Embryonic facial prominence (tissue), 1 donor: ENCODE results near the gene MAK.
"Not testable (repeated sequence)": the region's sequence is repeated elsewhere in the genome, so short reads cannot be mapped to it uniquely, and the experiment has no call there.

Experiments used
- DNase-seq: peaks from one replicate; pipeline ENCODE4 v3.0.0-alpha.2; 2016; ENCODE audit errors: extremely low spot score

MAK gene

GRCh38 chr6:10725044-10725443, 113.3 kb downstream of the MAK start:
- DNase-seq: no peak

- no peak for DNase-seq
Measured at GRCh38 chr6:10723567-10723881, 114.8 kb downstream of the MAK start.

GRCh38 chr6:10722820-10723566, 115.3 kb downstream of the MAK start, which contains the start of gene TMEM14C:
Gene TMEM14C, plus strand, starts transcription at chr6:10723070. Its CDS starts 1,544 bp downstream, at chr6:10724614.
- DNase-seq: peak; percentile 93

- peak; percentile 40 for DNase-seq
Measured at GRCh38 chr6:10722570-10722819, 115.8 kb downstream of the MAK start.

- no peak for DNase-seq
Measured at GRCh38 chr6:10721850-10722569, 116.3 kb downstream of the MAK start.

GRCh38 chr6:10720960-10721849, 117.1 kb downstream of the MAK start:
- DNase-seq: not testable (repeated sequence)

GRCh38 chr6:10720265-10720959, 117.9 kb downstream of the MAK start:
- no peak for DNase-seq

- DNase-seq: no peak
Measured at GRCh38 chr6:10719964-10720264, 118.4 kb downstream of the MAK start.

GRCh38 chr6:10719296-10719963, 118.9 kb downstream of the MAK start:
- no peak for DNase-seq

- no peak for DNase-seq
Measured at GRCh38 chr6:10713962-10714361, 124.4 kb downstream of the MAK start.
